Peyer's patch (tissue), 4 donors: ENCODE results near the gene ZC3H4. TPM values are rescaled to one million over a fixed set of nuclear protein-coding genes. Genes with fewer than 3 reads are reported as not detected.

Source experiments
- DNase-seq, 3 donors: peaks; one replicate each; pipeline ENCODE4 v3.0.0-alpha.2; 2017 to 2019
- H3K27ac ChIP-seq, 4 donors: fragments of 200-600 bp; sonication (generic); one replicate each; pipeline ENCODE4 v1.5.1; 2016 to 2019
- H3K27me3 ChIP-seq, 2 donors: fragments of 200-600 bp; sonication (generic); one replicate each; pipeline ENCODE4 v1.5.1; 2019
- H3K36me3 ChIP-seq, 3 donors: fragments of 200-600 bp; sonication (generic); one replicate each; pipeline ENCODE4 v1.5.1; 2016 to 2019
- H3K4me1 ChIP-seq, 4 donors: fragments of 200-600 bp; sonication (generic); one replicate each; pipeline ENCODE4 v1.5.1; 2016 to 2019
- H3K4me3 ChIP-seq, 4 donors: fragments of 200-600 bp; sonication (generic); 1 replicate in 3 of 4; 2 replicates in 1 of 4; pipeline ENCODE4 v1.5.1; 2016 to 2019; ENCODE audit warnings: mild to moderate bottlenecking in 1 of 4
- H3K9me3 ChIP-seq, 4 donors: fragments of 200-600 bp; sonication (generic); one replicate each; pipeline ENCODE4 v1.5.1; 2016 to 2019; ENCODE audit warnings: mild to moderate bottlenecking in 1 of 4
- POLR2A ChIP-seq, 2 donors: fragments of 450-650 bp; IDR thresholded peaks; one replicate each; pipeline ENCODE4 v1.5.1; 2017; ENCODE audit warnings: antibody characterized with exemption in 2 of 2, mild to moderate bottlenecking in 2 of 2, moderate library complexity in 2 of 2
- total RNA-seq, 4 donors: library from RNA; depleted of rRNA; stranded (reverse); fragments of >200 nt; gene quantifications; one replicate each; pipeline ENCODE4 v1.1.0, GENCODE V29; 2016
- TF ChIP-seq, protein P1 (sequence below), 6 experiments: fragments of 450-650 bp in 4 of 6; fragments of 200-600 bp in 2 of 6; sonication (generic) in 1 of 6; IDR thresholded peaks; one replicate each; pipeline ENCODE4 v1.5.1; 2017 to 2019; ENCODE audit warnings: antibody characterized with exemption in 6 of 6, mild to moderate bottlenecking in 3 of 6, moderate library complexity in 1 of 6

The ZC3H4 gene
- total RNA-seq, 4 donors from 2014 or later: 24.7 to 61.9 (median 42.4) TPM

DNA sequence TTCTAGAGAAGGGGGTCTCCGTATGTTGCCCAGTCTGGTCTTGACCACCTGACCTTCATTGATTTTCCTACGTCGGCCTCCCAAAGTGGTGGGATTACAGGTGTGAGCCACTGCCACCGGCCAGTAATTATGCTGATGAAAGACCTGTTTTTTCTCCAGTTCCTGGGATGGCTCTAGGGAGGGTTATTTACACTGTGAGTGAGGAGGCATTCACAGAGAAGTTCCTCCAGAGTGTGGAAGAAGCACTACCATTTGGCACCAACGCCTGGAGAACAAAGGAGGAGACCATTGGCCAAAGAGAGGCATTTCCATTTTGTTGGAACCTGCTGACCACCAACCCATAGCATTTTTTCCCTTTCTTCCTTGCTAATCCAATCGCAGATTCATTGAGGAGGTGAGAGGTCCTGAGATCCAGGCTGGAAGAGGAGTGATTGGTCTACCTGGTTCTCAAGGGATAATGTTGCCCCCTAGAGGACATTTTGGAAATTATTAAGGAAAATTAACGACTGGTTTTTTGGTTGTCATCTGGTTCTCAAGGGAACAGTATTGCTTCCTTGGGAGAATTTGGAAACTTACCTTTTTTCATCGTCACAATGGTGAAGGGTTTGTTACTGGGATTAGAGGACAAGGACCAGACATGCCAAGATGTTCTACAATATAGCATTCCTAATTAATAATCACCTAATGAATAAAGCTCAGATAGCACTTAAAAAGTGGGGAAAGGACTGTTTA, 11.5 kb upstream of the ZC3H4 start:
- Histone ChIP-seq H3K4me1 (no peaks in the 10 kb centered on the region), H3K27me3 (no peaks in the 10 kb centered on the region), H3K36me3 (no peaks in the 10 kb centered on the region), H3K9me3 (no peaks in the 10 kb centered on the region), H3K27ac (no peak overlapping the region), H3K4me3 (no peak overlapping the region)
- TF ChIP-seq, protein P1, sequence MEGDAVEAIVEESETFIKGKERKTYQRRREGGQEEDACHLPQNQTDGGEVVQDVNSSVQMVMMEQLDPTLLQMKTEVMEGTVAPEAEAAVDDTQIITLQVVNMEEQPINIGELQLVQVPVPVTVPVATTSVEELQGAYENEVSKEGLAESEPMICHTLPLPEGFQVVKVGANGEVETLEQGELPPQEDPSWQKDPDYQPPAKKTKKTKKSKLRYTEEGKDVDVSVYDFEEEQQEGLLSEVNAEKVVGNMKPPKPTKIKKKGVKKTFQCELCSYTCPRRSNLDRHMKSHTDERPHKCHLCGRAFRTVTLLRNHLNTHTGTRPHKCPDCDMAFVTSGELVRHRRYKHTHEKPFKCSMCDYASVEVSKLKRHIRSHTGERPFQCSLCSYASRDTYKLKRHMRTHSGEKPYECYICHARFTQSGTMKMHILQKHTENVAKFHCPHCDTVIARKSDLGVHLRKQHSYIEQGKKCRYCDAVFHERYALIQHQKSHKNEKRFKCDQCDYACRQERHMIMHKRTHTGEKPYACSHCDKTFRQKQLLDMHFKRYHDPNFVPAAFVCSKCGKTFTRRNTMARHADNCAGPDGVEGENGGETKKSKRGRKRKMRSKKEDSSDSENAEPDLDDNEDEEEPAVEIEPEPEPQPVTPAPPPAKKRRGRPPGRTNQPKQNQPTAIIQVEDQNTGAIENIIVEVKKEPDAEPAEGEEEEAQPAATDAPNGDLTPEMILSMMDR (IDR thresholded peaks at IDR 0.05): peak; percentile 69 to 93 (median 91)
- TF ChIP-seq POLR2A (IDR thresholded peaks at IDR 0.05): no peak
- DNase-seq: no peak

DNA sequence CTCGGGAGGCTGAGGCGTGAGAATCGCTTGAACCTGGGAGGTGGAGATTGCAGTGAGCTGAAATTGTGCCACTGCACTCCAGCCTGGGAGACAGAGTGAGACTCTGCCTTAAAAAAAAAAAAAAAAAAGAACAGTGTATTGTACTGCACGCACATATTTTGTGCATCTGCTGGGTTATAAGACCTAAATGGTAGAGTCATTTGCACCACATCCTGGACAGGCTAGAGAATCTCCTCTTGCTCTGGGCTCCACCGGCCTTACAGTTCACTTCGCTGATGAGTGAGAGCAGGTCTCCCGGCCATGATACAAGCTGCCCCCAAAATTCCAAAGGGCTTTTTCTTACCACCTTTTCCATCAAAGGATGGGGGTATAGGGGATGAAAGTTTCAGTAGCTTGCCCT, 9.8 kb upstream of the ZC3H4 start:
- Histone ChIP-seq H3K4me1 (no peaks in the 10 kb centered on the region), H3K27me3 (no peaks in the 10 kb centered on the region), H3K27ac (no peak overlapping the region), H3K36me3 (no peaks in the 10 kb centered on the region), H3K9me3 (no peaks in the 10 kb centered on the region), H3K4me3 (no peak overlapping the region)
- TF ChIP-seq POLR2A (IDR thresholded peaks at IDR 0.05): no peak
- TF ChIP-seq, protein P1 (IDR thresholded peaks at IDR 0.05): no peak
- DNase-seq: no peak

DNA sequence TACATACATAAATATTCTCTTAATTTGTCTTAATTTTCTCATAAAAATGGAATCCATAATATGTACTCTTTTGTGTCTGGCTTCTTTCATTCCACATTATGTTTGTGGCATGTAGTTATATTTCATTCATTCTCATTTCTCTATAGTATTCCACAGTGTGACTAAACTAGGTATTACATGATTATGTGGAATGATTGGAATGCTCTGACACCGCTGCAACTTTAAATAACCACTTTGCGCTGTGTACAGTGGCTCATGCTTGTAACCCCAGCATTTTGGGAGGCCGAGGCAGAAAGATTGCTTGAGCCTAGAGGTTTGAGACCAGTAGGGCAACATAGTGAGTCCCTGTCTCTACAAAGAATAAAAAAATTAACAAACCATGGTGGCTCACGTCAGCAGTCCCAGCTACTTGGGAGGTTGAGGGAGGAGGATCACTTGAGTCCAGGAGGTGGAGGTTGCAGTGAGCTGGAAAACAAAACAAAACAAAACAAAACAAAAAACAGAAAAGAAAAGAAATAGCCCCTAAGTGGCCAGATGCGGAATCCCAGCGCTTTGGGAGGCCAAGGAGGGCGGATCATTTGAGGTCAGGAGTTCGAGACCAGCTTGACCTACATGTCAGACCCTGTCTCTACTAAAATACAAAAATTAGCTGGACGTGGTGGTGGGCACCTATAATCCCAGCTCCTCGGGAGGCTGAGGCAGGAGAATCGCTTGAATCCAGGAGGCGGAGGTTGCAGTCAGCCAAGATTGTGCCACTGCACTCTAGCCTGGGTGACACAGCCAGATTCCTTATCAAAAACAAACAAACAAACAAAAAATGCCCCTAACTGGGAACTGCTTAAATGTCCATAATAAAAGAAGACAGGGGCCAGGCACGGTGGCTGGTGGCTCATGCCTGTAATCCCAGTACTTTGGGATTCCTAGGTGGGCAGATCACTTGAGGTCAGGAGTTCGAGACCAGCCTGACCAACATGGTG, 9.1 kb upstream of the ZC3H4 start:
- no peaks in the 10 kb centered on the region for H3K36me3 ChIP-seq
- no peak overlapping the region for H3K4me3 ChIP-seq
- no peaks in the 10 kb centered on the region for H3K9me3 ChIP-seq
- H3K27me3 ChIP-seq: no peaks in the 10 kb centered on the region
- TF ChIP-seq, protein P1 (IDR thresholded peaks at IDR 0.05): no peak
- TF ChIP-seq POLR2A (IDR thresholded peaks at IDR 0.05): no peak
- no peaks in the 10 kb centered on the region for H3K4me1 ChIP-seq
- no peak overlapping the region for H3K27ac ChIP-seq
- DNase-seq: no peak

DNA sequence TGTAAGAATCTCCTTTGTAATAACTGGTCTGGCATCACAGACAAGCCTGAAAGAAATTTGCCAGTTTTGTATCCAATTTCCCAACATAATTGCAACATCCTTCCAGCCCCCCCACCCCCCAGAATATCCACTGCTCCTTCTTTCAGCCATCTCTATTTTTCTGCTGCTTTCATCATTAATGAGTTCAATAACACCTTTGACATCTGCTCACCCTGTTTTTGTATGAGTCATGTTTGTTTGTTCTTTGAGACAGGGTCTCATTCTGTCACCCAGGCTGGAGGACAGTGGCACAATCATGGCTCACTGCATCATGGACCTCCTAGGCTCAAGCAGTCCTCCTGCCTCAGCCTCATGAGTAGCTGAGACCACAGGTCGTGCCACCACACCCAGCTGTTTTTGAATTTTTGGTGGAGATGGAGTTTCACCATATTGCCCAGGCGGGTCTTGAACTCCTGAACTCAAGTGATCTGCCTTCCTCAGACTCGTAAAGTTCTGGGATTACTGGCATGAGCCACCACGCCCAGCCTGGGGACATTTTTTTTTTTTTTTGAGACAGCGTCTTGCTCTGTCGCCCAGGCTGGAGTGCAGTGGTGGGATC, 7.0 kb upstream of the ZC3H4 start:
- no peaks in the 10 kb centered on the region for H3K9me3 ChIP-seq
- TF ChIP-seq POLR2A (IDR thresholded peaks at IDR 0.05): no peak
- TF ChIP-seq, protein P1 (IDR thresholded peaks at IDR 0.05): no peak

DNA sequence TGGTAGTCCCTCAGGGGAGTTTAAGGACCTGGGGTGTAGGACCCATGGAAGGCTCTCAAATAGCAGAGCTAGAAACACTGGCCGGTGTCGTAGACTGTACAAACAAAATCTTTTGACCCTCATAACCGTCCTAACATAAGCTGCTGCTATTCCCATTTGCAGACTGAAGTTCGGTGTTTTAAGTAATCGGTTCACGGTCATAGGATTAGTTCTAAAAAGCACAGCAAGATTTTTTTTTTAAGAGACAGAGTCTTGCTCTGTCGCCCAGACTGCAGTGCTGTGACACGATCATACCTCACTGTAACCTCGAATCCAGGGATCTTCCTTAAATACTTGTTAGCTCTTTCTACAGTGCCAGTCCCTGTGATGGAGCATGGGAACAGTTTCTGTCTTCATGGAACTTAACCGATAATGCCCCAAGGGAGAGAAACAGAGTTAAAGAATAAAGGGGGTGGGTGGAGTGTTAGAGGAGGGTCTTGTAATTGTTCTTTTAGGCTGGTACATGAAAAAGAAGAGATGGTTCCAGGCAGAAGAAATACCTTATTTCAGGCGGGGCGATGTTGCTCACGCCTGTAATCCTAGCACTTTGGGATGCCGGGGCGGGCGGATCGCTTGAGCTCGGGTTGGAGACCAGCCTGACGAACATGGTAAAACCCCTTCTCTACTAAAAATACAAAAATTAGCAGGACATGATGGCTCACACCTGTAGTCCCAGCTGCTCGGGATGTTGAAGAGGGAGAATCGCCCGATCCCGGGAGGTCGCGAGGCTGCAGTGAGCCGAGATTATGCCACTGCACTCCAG, 475 bp upstream of the ZC3H4 start:
- H3K27ac ChIP-seq: peak overlapping the region; percentile 98 to 100 (median 99)
- no peak for TF ChIP-seq POLR2A (IDR thresholded peaks at IDR 0.05)
- TF ChIP-seq, protein P1 (IDR thresholded peaks at IDR 0.05): peak in 1 of 6 experiments; percentile 11
- H3K4me3 ChIP-seq: peak overlapping the region; percentile 88 to 99 (median 95)
- no peak for DNase-seq
- no peaks in the 10 kb centered on the region for H3K27me3 ChIP-seq
- no peaks in the 10 kb centered on the region for H3K9me3 ChIP-seq
- H3K36me3 ChIP-seq: no peaks in the 10 kb centered on the region
- H3K4me1 ChIP-seq: peaks cover 0 to 17% (median 3%) of the 10 kb centered on the region in 4 donors

More for the DNA sequence above, 7.0 kb upstream of the ZC3H4 start:
- H3K4me3 ChIP-seq: no peak overlapping the region
- no peak for DNase-seq
- no peaks in the 10 kb centered on the region for H3K27me3 ChIP-seq
- H3K36me3 ChIP-seq: no peaks in the 10 kb centered on the region
- no peak overlapping the region for H3K27ac ChIP-seq
- no peaks in the 10 kb centered on the region for H3K4me1 ChIP-seq
